Left ventricle myocardium inferior (tissue), 1 donor: ENCODE measurements around the gene C6orf118. TPM values are rescaled to one million over a fixed set of nuclear protein-coding genes. Genes with fewer than 3 reads are reported as not detected.
A peak's percentile ranks its signal among the peaks of the same experiment; 100 is the strongest.

Source experiments
- DNase-seq: peaks from one replicate; pipeline ENCODE4 v3.0.0-alpha.2; 2020
- H3K27ac ChIP-seq: fragments of 200-600 bp; replicated peaks from 2 replicates; pipeline ENCODE4 v1.8.0; 2021
- H3K27me3 ChIP-seq: fragments of 200-600 bp; 2 replicates; pipeline ENCODE4 v1.8.0; 2021; ENCODE audit warnings: low read depth
- H3K36me3 ChIP-seq: fragments of 200-600 bp; 2 replicates; pipeline ENCODE4 v1.8.0; 2021
- H3K4me1 ChIP-seq: fragments of 200-600 bp; 2 replicates; pipeline ENCODE4 v1.8.0; 2021
- H3K4me3 ChIP-seq: fragments of 200-600 bp; 2 replicates; pipeline ENCODE4 v1.8.0; 2021; ENCODE audit warnings: mild to moderate bottlenecking, moderate library complexity
- H3K9me3 ChIP-seq: fragments of 200-600 bp; replicated peaks from 2 replicates; pipeline ENCODE4 v1.8.0; 2021
- intact Hi-C: fragments of 100-400 bp; cut with micrococcal nuclease; formaldehyde crosslinking; loops from one replicate; pipeline ENCODE4 v1.11.0; 2022
- total RNA-seq: library from RNA; stranded (reverse); fragmentation: NEBNext Ultra II Directional; extraction: Animal tissue kit (Norgen Biotek cat#: 25700); gene quantifications from one replicate; pipeline ENCODE4 v1.2.1, GENCODE V29; 2021
- TF ChIP-seq, protein P1 (sequence below): fragments of 200-600 bp; IDR thresholded peaks from 2 replicates; pipeline ENCODE4 v1.8.0; 2021; ENCODE audit warnings: antibody characterized with exemption, mild to moderate bottlenecking, borderline replicate concordance
- donor health status: DM: no; HTN: yes; CAD: no; lungs with severe emphysema.

The C6orf118 gene
- total RNA-seq, 1 donor from 2014 or later: not detected

- H3K36me3 ChIP-seq: no peaks in the 10 kb centered on the region
- no peak overlapping the region for H3K4me3 ChIP-seq
- peaks cover 7% of the 10 kb centered on the region for H3K27me3 ChIP-seq
- no peaks in the 10 kb centered on the region for H3K9me3 ChIP-seq
- intact Hi-C loops: no loop called here
- TF ChIP-seq, protein P1, sequence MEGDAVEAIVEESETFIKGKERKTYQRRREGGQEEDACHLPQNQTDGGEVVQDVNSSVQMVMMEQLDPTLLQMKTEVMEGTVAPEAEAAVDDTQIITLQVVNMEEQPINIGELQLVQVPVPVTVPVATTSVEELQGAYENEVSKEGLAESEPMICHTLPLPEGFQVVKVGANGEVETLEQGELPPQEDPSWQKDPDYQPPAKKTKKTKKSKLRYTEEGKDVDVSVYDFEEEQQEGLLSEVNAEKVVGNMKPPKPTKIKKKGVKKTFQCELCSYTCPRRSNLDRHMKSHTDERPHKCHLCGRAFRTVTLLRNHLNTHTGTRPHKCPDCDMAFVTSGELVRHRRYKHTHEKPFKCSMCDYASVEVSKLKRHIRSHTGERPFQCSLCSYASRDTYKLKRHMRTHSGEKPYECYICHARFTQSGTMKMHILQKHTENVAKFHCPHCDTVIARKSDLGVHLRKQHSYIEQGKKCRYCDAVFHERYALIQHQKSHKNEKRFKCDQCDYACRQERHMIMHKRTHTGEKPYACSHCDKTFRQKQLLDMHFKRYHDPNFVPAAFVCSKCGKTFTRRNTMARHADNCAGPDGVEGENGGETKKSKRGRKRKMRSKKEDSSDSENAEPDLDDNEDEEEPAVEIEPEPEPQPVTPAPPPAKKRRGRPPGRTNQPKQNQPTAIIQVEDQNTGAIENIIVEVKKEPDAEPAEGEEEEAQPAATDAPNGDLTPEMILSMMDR: no peak
- no peak for DNase-seq
- no peak overlapping the region for H3K27ac ChIP-seq
- H3K4me1 ChIP-seq: no peaks in the 10 kb centered on the region
These were observed 42.8 kb downstream of the C6orf118 start for GRCh38 chr6:165266621-165267020.

DNA sequence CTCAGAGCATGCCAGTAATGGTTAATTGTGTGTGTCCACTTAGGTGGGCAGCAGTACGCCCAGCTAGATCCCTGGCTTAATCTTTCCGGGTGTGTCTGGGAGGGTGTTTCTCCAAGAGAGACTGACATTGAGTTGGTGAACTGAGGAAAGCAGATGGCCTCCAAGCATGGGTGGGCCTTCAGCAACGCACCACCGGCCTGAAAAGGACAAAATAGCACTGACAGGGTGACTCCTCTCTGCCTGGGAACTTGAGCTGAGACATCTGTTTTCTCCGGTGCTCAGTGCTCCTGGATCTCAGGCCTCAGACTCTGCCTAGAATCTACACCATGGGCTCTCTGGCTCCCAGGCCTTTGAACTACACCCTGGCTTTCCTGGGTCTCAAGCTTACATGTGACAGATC is 43.2 kb downstream of the C6orf118 start:
- TF ChIP-seq, protein P1: no peak
- no peaks in the 10 kb centered on the region for H3K4me1 ChIP-seq
- no peak for DNase-seq
- H3K27me3 ChIP-seq: peaks cover 7% of the 10 kb centered on the region
- no peaks in the 10 kb centered on the region for H3K36me3 ChIP-seq
- H3K9me3 ChIP-seq: no peaks in the 10 kb centered on the region
- intact Hi-C loops: no loop called here
- H3K4me3 ChIP-seq: no peak overlapping the region
- no peak overlapping the region for H3K27ac ChIP-seq

DNA sequence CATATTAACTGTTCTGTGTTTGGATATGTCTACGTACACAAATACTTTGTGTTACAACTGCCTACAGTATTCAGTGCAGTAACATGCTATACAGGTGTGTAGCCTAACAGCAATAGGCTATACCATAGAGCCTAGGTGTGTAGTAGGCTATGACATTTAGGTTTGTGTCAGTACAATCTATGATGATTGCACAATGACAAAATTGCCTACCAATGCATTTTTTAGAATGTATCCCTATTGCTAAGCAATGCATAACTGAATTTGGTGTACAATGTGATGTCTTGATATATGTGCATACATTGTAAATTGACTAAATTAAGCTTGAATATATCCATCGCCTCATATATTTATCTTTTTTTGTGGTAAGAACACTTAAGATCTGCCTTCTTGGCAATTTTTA is 48.9 kb downstream of the C6orf118 start:
- no peak for DNase-seq
- TF ChIP-seq, protein P1: no peak
- no peaks in the 10 kb centered on the region for H3K36me3 ChIP-seq
- peaks cover 7% of the 10 kb centered on the region for H3K27me3 ChIP-seq
- intact Hi-C loops: no loop called here
- H3K27ac ChIP-seq: no peak overlapping the region
- no peaks in the 10 kb centered on the region for H3K4me1 ChIP-seq
- H3K9me3 ChIP-seq: peaks cover 38% of the 10 kb centered on the region
- no peak overlapping the region for H3K4me3 ChIP-seq

DNA sequence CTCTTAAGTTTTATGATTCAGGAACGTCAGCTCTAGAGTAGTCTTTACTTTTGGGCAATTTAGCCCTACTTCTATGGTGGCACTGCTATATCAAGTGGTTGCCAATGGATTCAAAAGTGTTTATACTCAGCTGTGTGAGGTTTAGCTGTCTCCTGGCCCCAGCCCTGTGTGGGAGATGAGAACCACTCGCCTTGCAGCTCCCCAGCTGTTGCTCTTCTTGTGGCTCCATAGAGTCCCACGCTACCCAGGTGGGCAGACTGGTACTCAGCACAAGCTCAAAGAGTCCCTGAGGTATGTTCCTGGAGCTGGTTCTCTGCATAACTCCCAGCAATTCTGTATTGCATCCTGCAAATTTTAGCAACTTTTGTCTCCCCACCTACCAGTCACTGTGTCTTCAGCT is 59.6 kb downstream of the C6orf118 start:
- H3K27ac ChIP-seq: no peak overlapping the region
- TF ChIP-seq, protein P1: no peak
- H3K4me1 ChIP-seq: no peaks in the 10 kb centered on the region
- H3K36me3 ChIP-seq: no peaks in the 10 kb centered on the region
- peaks cover under 1% of the 10 kb centered on the region for H3K9me3 ChIP-seq
- no peak for DNase-seq
- no peak overlapping the region for H3K4me3 ChIP-seq
- peaks cover 32% of the 10 kb centered on the region for H3K27me3 ChIP-seq
- intact Hi-C loops: no loop called here

DNA sequence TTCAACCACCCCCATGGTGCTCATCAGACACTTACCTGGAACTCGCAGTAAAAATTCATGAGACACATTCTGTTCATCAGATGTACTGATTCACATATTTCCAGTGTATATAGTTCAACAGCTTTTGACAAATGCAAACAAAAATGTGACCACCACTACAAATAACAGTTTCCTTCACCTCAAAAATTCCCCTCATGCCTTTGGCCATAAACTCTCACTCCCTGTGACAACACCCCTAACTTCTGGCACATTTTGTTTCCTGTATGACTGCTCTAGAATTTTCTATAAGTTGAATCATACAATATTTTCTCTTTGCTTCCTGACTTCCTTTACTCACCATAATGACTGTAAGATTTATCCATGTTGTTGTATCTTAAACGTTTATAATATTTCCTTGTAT is 63.7 kb downstream of the C6orf118 start:
- Histone ChIP-seq H3K36me3 (no peaks in the 10 kb centered on the region), H3K4me1 (no peaks in the 10 kb centered on the region), H3K27me3 (peaks cover 11% of the 10 kb centered on the region), H3K27ac (no peak overlapping the region), H3K4me3 (no peak overlapping the region), H3K9me3 (no peaks in the 10 kb centered on the region)
- TF ChIP-seq, protein P1: no peak
- intact Hi-C loops: no loop called here
- DNase-seq: no peak

- H3K9me3 ChIP-seq: no peaks in the 10 kb centered on the region
- intact Hi-C loops: no loop called here
These were observed 64.1 kb downstream of the C6orf118 start for GRCh38 chr6:165245287-165245686.

More at GRCh38 chr6:165245287-165245686, 64.1 kb downstream of the C6orf118 start:
- TF ChIP-seq, protein P1: peak; percentile 60
- H3K4me1 ChIP-seq: no peaks in the 10 kb centered on the region
- DNase-seq: no peak
- no peak overlapping the region for H3K27ac ChIP-seq
- no peaks in the 10 kb centered on the region for H3K36me3 ChIP-seq
- no peak overlapping the region for H3K4me3 ChIP-seq
- H3K27me3 ChIP-seq: peaks cover 7% of the 10 kb centered on the region
